H9 (cell line): ENCODE measurements around the gene DMD. TPM values are rescaled to one million over a fixed set of nuclear protein-coding genes. Genes with fewer than 3 reads are reported as not detected.

Experiments
- DNase-seq: peaks from one replicate; pipeline ENCODE4 v3.0.0-alpha.2; 2017
- H2AFZ ChIP-seq: one replicate; pipeline ENCODE4 v1.6.1; 2013; ENCODE audit warnings: mild to moderate bottlenecking, low read length, control low read depth, moderate library complexity
- H2AK5ac ChIP-seq: 2 replicates; pipeline ENCODE4 v1.6.1; 2013; ENCODE audit warnings: low read length, control low read depth, mixed read lengths; ENCODE audit not compliant: insufficient read length
- H2BK120ac ChIP-seq: one replicate; pipeline ENCODE4 v1.6.1; 2013; ENCODE audit warnings: low read depth, mild to moderate bottlenecking, low read length, control low read depth, inconsistent platforms; ENCODE audit not compliant: poor library complexity, severe bottlenecking
- H2BK12ac ChIP-seq: 2 replicates; pipeline ENCODE4 v1.6.1; 2013; ENCODE audit warnings: low read length, control low read depth, mixed read lengths, low read depth; ENCODE audit not compliant: insufficient read length
- H2BK15ac ChIP-seq: 2 replicates; pipeline ENCODE4 v1.6.1; 2013; ENCODE audit warnings: low read depth, low read length, control low read depth
- H2BK20ac ChIP-seq: one replicate; pipeline ENCODE4 v1.6.1; 2013; ENCODE audit warnings: low read depth, mild to moderate bottlenecking, low read length, control low read depth, inconsistent platforms; ENCODE audit not compliant: poor library complexity, severe bottlenecking
- H2BK5ac ChIP-seq: 2 replicates; pipeline ENCODE4 v1.6.1; 2013; ENCODE audit warnings: low read length, control low read depth, mixed read lengths; ENCODE audit not compliant: insufficient read length
- H3K14ac ChIP-seq: 2 replicates; pipeline ENCODE4 v1.6.1; 2013; ENCODE audit warnings: low read length, control low read depth; ENCODE audit not compliant: insufficient read depth
- H3K18ac ChIP-seq: 2 replicates; pipeline ENCODE4 v1.6.1; 2013; ENCODE audit warnings: low read depth, mild to moderate bottlenecking, mixed read lengths, low read length, control low read depth; ENCODE audit not compliant: insufficient read length
- H3K23ac ChIP-seq: 2 replicates; pipeline ENCODE4 v1.6.1; 2013; ENCODE audit warnings: low read length, control low read depth, mixed read lengths, low read depth; ENCODE audit not compliant: insufficient read length
- H3K23me2 ChIP-seq: 2 replicates; pipeline ENCODE4 v1.6.1; 2013; ENCODE audit warnings: low read depth, mild to moderate bottlenecking, mixed read lengths, low read length, control low read depth; ENCODE audit not compliant: insufficient read length, poor library complexity, severe bottlenecking
- H3K27ac ChIP-seq: 2 replicates; pipeline ENCODE4 v1.5.1; 2013; ENCODE audit warnings: low read length, control low read depth, mixed read lengths, low read depth; ENCODE audit not compliant: insufficient read length
- H3K27me3 ChIP-seq: 2 replicates; pipeline ENCODE4 v1.6.1; 2013; ENCODE audit warnings: low read length, control low read depth, inconsistent platforms; ENCODE audit not compliant: insufficient read depth
- H3K4ac ChIP-seq: 2 replicates; pipeline ENCODE4 v1.6.1; 2013; ENCODE audit warnings: low read depth, mild to moderate bottlenecking, control low read depth, inconsistent platforms, low read length, moderate library complexity
- H3K4me1 ChIP-seq: 2 replicates; pipeline ENCODE4 v1.6.1; 2013; ENCODE audit warnings: low read length, control low read depth, inconsistent platforms; ENCODE audit not compliant: insufficient read depth
- H3K4me2 ChIP-seq: 2 replicates; pipeline ENCODE4 v1.6.1; 2013; ENCODE audit warnings: low read length, control low read depth, mixed read lengths; ENCODE audit not compliant: insufficient read length, insufficient read depth
- H3K56ac ChIP-seq: 2 replicates; pipeline ENCODE4 v1.6.1; 2013; ENCODE audit warnings: low read depth, mild to moderate bottlenecking, mixed read lengths, low read length, control low read depth; ENCODE audit not compliant: insufficient read length
- H3K79me1 ChIP-seq: 2 replicates; pipeline ENCODE4 v1.6.1; 2013; ENCODE audit warnings: low read depth, mild to moderate bottlenecking, moderate library complexity, low read length, control low read depth, inconsistent platforms; ENCODE audit not compliant: insufficient read depth, poor library complexity, severe bottlenecking
- H3K79me2 ChIP-seq: 2 replicates; pipeline ENCODE4 v1.6.1; 2013; ENCODE audit warnings: low read length, control low read depth, inconsistent platforms; ENCODE audit not compliant: insufficient read depth
- H3K9ac ChIP-seq: 2 replicates; pipeline ENCODE4 v1.6.1; 2013; ENCODE audit warnings: low read length, control low read depth, mixed read lengths; ENCODE audit not compliant: insufficient read length; ENCODE audit errors: extremely low read depth
- H3K9me3 ChIP-seq: one replicate; pipeline ENCODE4 v1.6.1; 2013; ENCODE audit warnings: low read depth, low read length, inconsistent platforms; ENCODE audit not compliant: control insufficient read depth
- H3T11ph ChIP-seq: one replicate; pipeline ENCODE4 v1.6.1; 2013; ENCODE audit warnings: mild to moderate bottlenecking, low read length, control low read depth, inconsistent platforms
- H4K20me1 ChIP-seq: one replicate; pipeline ENCODE4 v1.6.1; 2013; ENCODE audit not compliant: control insufficient read depth, insufficient read length, insufficient read depth
- H4K5ac ChIP-seq: 2 replicates; pipeline ENCODE4 v1.6.1; 2013; ENCODE audit warnings: low read depth, mild to moderate bottlenecking, mixed read lengths, low read length, control low read depth; ENCODE audit not compliant: insufficient read length
- H4K8ac ChIP-seq: replicated peaks from 2 replicates; pipeline ENCODE4 v1.6.1; 2013; ENCODE audit warnings: low read length, control low read depth, mixed read lengths, low read depth; ENCODE audit not compliant: insufficient read length
- H4K91ac ChIP-seq: 2 replicates; pipeline ENCODE4 v1.6.1; 2013; ENCODE audit warnings: low read depth, mild to moderate bottlenecking, moderate library complexity, mixed read lengths, low read length, control low read depth; ENCODE audit not compliant: insufficient read length
- H3K27ac Mint-ChIP-seq, 3 experiments: 2 replicates in 2 of 3; 3 replicates in 1 of 3; pipeline ENCODE4 v1.8.0; 2020 to 2021; ENCODE audit warnings: mixed read lengths in 3 of 3, mild to moderate bottlenecking in 1 of 3, moderate library complexity in 1 of 3
- H3K27me3 Mint-ChIP-seq: 2 replicates; pipeline ENCODE4 v1.8.0; 2021; ENCODE audit warnings: low read depth, mild to moderate bottlenecking, moderate library complexity, mixed read lengths
- H3K36me3 Mint-ChIP-seq, 3 experiments: 2 replicates in 2 of 3; 3 replicates in 1 of 3; pipeline ENCODE4 v1.8.0; 2020 to 2021; ENCODE audit warnings: low read depth in 3 of 3, mixed read lengths in 3 of 3; ENCODE audit not compliant: insufficient read depth in 1 of 3
- H3K4me1 Mint-ChIP-seq, 2 experiments: 2 replicates each; pipeline ENCODE4 v1.8.0; 2020; ENCODE audit warnings: mixed read lengths in 2 of 2
- H3K4me3 Mint-ChIP-seq, 2 experiments: 2 replicates in 1 of 2; 3 replicates in 1 of 2; pipeline ENCODE4 v1.8.0; 2020 to 2021; ENCODE audit warnings: mild to moderate bottlenecking in 2 of 2, mixed read lengths in 2 of 2, moderate library complexity in 1 of 2
- H3K9me3 Mint-ChIP-seq, 2 experiments: 2 replicates in 1 of 2; 3 replicates in 1 of 2; pipeline ENCODE4 v1.8.0; 2020; ENCODE audit warnings: mild to moderate bottlenecking in 2 of 2, mixed read lengths in 2 of 2, moderate library complexity in 1 of 2
- WGBS: extraction: QIAGEN DNeasy Blood & Tissue Kit; methylation state at CpG from one replicate; pipeline ENCODE4 v1.1.7; 2013; ENCODE audit warnings: missing lambda C conversion rate, low lambda C conversion rate, mixed read lengths; ENCODE audit not compliant: insufficient read length; ENCODE audit errors: extremely low coverage; 5-methylcytosine and 5-hydroxymethylcytosine counted together
- total RNA-seq: library from RNA; stranded (reverse); gene quantifications from 2 replicates; pipeline ENCODE4 v1.2.1, GENCODE V29; 2021
- TF ChIP-seq, protein P1 (sequence below): fragments of 200-600 bp; sonication (generic); conservative IDR thresholded peaks from 3 replicates; pipeline ENCODE4 v1.8.0; 2021; ENCODE audit warnings: antibody characterized with exemption, mild to moderate bottlenecking

The DMD gene
- total RNA-seq, 1 experiment from 2014 or later, result 3.8 TPM

DNA sequence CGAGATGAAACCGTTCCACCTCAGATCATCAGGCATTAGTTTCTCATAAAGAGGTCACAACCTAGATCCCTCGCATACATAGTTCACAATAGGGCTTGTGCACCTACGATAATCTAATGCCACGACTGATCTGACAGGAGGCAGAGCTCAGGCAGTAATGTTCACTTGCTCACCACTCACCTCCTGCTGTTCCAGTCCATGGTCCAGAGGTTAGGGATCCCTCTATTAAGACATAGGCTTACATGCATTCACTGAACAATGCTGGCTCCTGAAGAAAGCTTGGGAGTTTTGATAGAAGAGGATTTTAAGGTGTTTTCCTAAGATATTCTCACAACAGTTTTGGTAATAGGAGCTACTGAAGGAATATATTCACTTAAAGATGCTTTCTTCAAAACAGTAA is 1903.4 kb downstream of the DMD start:
- Histone ChIP-seq H3K79me2 (no peaks in the 10 kb centered on the region), H2AFZ (no peak overlapping the region), H4K5ac (no peak overlapping the region), H4K8ac (no peak overlapping the region), H4K91ac (no peak overlapping the region), H2AK5ac (no peak overlapping the region), H3K56ac (no peak overlapping the region), H3K4ac (no peak overlapping the region), H3K9ac (no peak overlapping the region), H3K23ac (no peak overlapping the region), H3T11ph (no peak overlapping the region), H2BK5ac (no peak overlapping the region), H3K23me2 (no peaks in the 10 kb centered on the region), H2BK15ac (no peak overlapping the region), H3K4me1 (no peaks in the 10 kb centered on the region), H3K14ac (no peak overlapping the region), H4K20me1 (no peaks in the 10 kb centered on the region), H3K27me3 (no peaks in the 10 kb centered on the region), H3K27ac (no peak overlapping the region), H3K18ac (no peak overlapping the region), H3K79me1 (no peaks in the 10 kb centered on the region), H3K9me3 (no peaks in the 10 kb centered on the region), H3K4me2 (no peak overlapping the region), H2BK120ac (no peak overlapping the region), H2BK12ac (no peak overlapping the region), H2BK20ac (no peak overlapping the region)
- H3K27me3 Mint-ChIP-seq, result no peaks in the 10 kb centered on the region; the same call in none of the 2 replicates
- no CpG with 5 or more reads among the region's 5 CpGs for WGBS
- peaks cover 6 to 7% of the 10 kb centered on the region in 2 experiments for H3K4me1 Mint-ChIP-seq
- TF ChIP-seq, protein P1, sequence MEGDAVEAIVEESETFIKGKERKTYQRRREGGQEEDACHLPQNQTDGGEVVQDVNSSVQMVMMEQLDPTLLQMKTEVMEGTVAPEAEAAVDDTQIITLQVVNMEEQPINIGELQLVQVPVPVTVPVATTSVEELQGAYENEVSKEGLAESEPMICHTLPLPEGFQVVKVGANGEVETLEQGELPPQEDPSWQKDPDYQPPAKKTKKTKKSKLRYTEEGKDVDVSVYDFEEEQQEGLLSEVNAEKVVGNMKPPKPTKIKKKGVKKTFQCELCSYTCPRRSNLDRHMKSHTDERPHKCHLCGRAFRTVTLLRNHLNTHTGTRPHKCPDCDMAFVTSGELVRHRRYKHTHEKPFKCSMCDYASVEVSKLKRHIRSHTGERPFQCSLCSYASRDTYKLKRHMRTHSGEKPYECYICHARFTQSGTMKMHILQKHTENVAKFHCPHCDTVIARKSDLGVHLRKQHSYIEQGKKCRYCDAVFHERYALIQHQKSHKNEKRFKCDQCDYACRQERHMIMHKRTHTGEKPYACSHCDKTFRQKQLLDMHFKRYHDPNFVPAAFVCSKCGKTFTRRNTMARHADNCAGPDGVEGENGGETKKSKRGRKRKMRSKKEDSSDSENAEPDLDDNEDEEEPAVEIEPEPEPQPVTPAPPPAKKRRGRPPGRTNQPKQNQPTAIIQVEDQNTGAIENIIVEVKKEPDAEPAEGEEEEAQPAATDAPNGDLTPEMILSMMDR, result no peak
- H3K36me3 Mint-ChIP-seq, result peaks cover 0 to 8% (median 5%) of the 10 kb centered on the region in 3 experiments; a peak in 4 of 7 replicates
- no peak overlapping the region for H3K4me3 Mint-ChIP-seq
- no peak overlapping the region for H3K27ac Mint-ChIP-seq
- no peak for DNase-seq
- H3K9me3 Mint-ChIP-seq, result peaks cover 54 to 63% of the 10 kb centered on the region in 2 experiments
